ENCODE results near the gene BLVRA.

BLVRA gene

GRCh38 chr7:43763183-43763582, 4.7 kb downstream of the BLVRA start:
- no peak for TF ChIP-seq CTCF (IDR thresholded peaks at IDR 0.05)
- Histone ChIP-seq H3K4me1 (peaks cover 9% of the 10 kb centered on the region), H3K9me3 (ENCODE audit: control insufficient read depth, low read length) (no peaks in the 10 kb centered on the region), H3K4me2 (ENCODE audit: low read length) (no peak overlapping the region), H3K4me3 (ENCODE audit: low read depth, low read length) (no peak overlapping the region), H2AFZ (no peak overlapping the region), H3K9ac (no peak overlapping the region), H3K27ac (peak overlapping the region; percentile 22), H3K27me3 (ENCODE audit: control insufficient read depth, insufficient read depth, low read length) (no peaks in the 10 kb centered on the region), H3K79me2 (peaks cover 10% of the 10 kb centered on the region), H3K36me3 (ENCODE audit: control insufficient read depth, insufficient read depth, low read length) (no peaks in the 10 kb centered on the region)

- Histone ChIP-seq H3K27me3 (ENCODE audit: control insufficient read depth, insufficient read depth, low read length) (no peaks in the 10 kb centered on the region), H2AFZ (peak overlapping the region; percentile 47), H3K9me3 (ENCODE audit: control insufficient read depth, low read length) (no peaks in the 10 kb centered on the region), H3K9ac (no peak overlapping the region), H3K4me3 (ENCODE audit: low read depth, low read length) (peak overlapping the region; percentile 31), H3K79me2 (peaks cover 20% of the 10 kb centered on the region), H3K4me1 (peaks cover 14% of the 10 kb centered on the region), H3K27ac (peak overlapping the region; percentile 22), H3K4me2 (ENCODE audit: low read length) (peak overlapping the region; percentile 58), H3K36me3 (ENCODE audit: control insufficient read depth, insufficient read depth, low read length) (no peaks in the 10 kb centered on the region)
- TF ChIP-seq CTCF (IDR thresholded peaks at IDR 0.05): no peak
Observed at GRCh38 chr7:43764039-43764761, 5.7 kb downstream of the BLVRA start.

- Histone ChIP-seq H3K27ac (peak overlapping the region; percentile 22), H3K9me3 (ENCODE audit: control insufficient read depth, low read length) (no peaks in the 10 kb centered on the region), H3K4me3 (ENCODE audit: low read depth, low read length) (peak overlapping the region; percentile 31)
Observed at GRCh38 chr7:43764807-43765491, 6.5 kb downstream of the BLVRA start.

DNA sequence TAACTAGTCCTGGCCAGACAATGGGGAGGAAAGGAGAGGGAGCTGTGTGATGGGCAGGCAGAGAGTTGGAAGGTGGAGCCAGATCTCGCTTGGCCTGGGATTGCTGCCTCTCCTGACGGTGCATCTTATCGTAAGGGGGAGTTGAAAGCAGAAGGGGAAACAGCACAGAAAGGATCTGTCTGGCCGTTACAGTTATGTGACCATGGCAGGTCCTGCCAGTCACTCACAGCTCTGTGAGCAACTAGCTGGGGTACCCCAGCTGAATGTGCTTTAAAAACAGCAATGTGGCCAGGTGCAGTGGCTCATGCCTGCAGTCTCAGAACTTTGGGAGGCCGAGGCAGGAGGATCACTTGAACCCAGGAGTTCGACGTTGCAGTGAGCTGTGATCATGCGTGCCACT, 8.1 kb downstream of the BLVRA start:
- no peak overlapping the region for H3K9ac ChIP-seq
- no peak overlapping the region for H3K4me2 ChIP-seq (ENCODE audit: low read length)
- H3K36me3 ChIP-seq (ENCODE audit: control insufficient read depth, insufficient read depth, low read length): no peaks in the 10 kb centered on the region
- H3K27ac ChIP-seq: no peak overlapping the region
- no peaks in the 10 kb centered on the region for H3K9me3 ChIP-seq (ENCODE audit: control insufficient read depth, low read length)
- H3K27me3 ChIP-seq (ENCODE audit: control insufficient read depth, insufficient read depth, low read length): no peaks in the 10 kb centered on the region
- TF ChIP-seq CTCF (IDR thresholded peaks at IDR 0.05): no peak
- H3K4me3 ChIP-seq (ENCODE audit: low read depth, low read length): no peak overlapping the region
- no peak overlapping the region for H2AFZ ChIP-seq
- H3K79me2 ChIP-seq: peaks cover 36% of the 10 kb centered on the region
- peaks cover 14% of the 10 kb centered on the region for H3K4me1 ChIP-seq

More at GRCh38 chr7:43764807-43765491, 6.5 kb downstream of the BLVRA start:
- Histone ChIP-seq H3K9ac (no peak overlapping the region), H2AFZ (peak overlapping the region; percentile 47), H3K4me2 (ENCODE audit: low read length) (peak overlapping the region; percentile 58), H3K36me3 (ENCODE audit: control insufficient read depth, insufficient read depth, low read length) (no peaks in the 10 kb centered on the region), H3K27me3 (ENCODE audit: control insufficient read depth, insufficient read depth, low read length) (no peaks in the 10 kb centered on the region), H3K79me2 (peaks cover 27% of the 10 kb centered on the region), H3K4me1 (peaks cover 14% of the 10 kb centered on the region)
- no peak for TF ChIP-seq CTCF (IDR thresholded peaks at IDR 0.05)
